AG04449 (cell line): Measurements from ENCODE around the gene MYO7A.

Source experiments
- CTCF ChIA-PET: fragments of 350-600 bp; formaldehyde crosslinking; extraction: SDS; loops from one replicate; lab custom pipeline; 2021; ENCODE audit warnings: antibody characterized with exemption; lab: Yijun Ruan, JAX
- POLR2A ChIA-PET: fragments of 400-600, 350-600 bp; formaldehyde crosslinking; extraction: SDS; loops from one replicate; lab custom pipeline; 2020; ENCODE audit warnings: antibody characterized with exemption, inconsistent platforms; lab: Yijun Ruan, JAX
- DNase-seq: peaks from one replicate; pipeline ENCODE4 v3.0.0-alpha.2; 2010; ENCODE audit warnings: low read depth, low spot score
- H3K4me3 ChIP-seq: 2 replicates; pipeline ENCODE4 v1.5.1; 2011; ENCODE audit warnings: low read depth, mild to moderate bottlenecking, control low read depth, low read length
- CTCF ChIP-seq: IDR thresholded peaks from one replicate; pipeline ENCODE4 v1.5.1; 2011; ENCODE audit warnings: mild to moderate bottlenecking, moderate library complexity, low read length, control low read depth, inconsistent platforms; ENCODE audit not compliant: insufficient read depth; ENCODE audit errors: missing control alignments

MYO7A gene

DNA sequence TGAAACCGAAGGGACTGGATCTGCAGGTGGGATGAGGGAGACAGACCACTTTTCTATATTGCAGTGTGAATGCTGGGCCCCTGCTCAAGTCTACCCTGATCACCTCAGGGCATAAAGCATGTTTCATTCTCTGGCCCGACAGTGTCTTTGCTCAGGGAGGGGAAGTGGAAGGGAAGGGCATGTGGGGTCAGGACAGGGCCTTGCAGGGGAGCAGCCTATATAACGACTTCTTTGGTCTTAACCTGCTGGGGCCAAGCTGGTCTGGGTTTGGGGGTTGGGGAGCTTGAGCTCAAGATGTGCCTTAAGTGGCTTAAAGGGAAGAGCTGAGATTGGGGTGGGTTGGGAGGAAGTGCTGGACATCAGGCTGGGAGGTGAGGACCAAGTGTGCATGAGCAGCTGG, 87.1 kb downstream of the MYO7A start:
- POLR2A ChIA-PET, result no interaction called here

DNA sequence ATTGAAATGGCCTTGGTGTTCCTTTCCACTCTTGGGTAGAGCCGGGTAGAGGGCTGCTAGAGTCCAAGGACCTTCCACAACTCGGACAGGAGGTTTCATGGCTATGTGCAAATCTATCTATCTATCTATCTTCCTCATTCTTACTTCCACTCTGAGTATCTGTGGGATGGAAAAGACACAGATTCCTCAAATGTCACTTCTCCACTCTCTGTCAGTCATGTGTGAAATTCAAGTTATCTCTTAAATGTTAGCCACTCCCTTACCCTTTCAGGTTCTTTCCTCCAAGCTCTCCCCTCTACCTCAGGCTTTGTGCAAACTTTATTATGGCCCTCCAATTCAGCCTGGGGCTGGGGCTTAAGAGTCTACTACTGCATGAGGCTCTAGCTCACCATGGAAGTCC, 89.1 kb downstream of the MYO7A start:
- TF ChIP-seq CTCF, result no peak
- ChIA-PET CTCF (no interaction called here), POLR2A (no interaction called here)
- H3K4me3 ChIP-seq, result no peak overlapping the region
- no peak for DNase-seq

More for the DNA sequence above, 87.1 kb downstream of the MYO7A start:
- no peak overlapping the region for H3K4me3 ChIP-seq
- CTCF ChIA-PET, result interaction anchor here (0.7 to 1.4 kb wide), 2 partner anchors 11 to 19 kb away, joined by 3 to 5 read pairs; no protein-coding TSS in a partner anchor
- TF ChIP-seq CTCF, result no peak
- no peak for DNase-seq

- POLR2A ChIA-PET, result no interaction called here
- TF ChIP-seq CTCF, result no peak
- CTCF ChIA-PET, result no interaction called here
- H3K4me3 ChIP-seq, result no peak overlapping the region
- no peak for DNase-seq
These were observed 95.8 kb downstream of the MYO7A start for GRCh38 chr11:77223797-77224196.

GRCh38 chr11:77230878-77231605, 103.0 kb downstream of the MYO7A start:
- DNase-seq, result no peak
- POLR2A ChIA-PET, result no interaction called here
- CTCF ChIA-PET, result interaction anchor here (1.2 to 1.6 kb wide), 2 partner anchors 103 to 317 kb away, joined by 3 to 6 read pairs; partner anchors contain the start of gene MYO7A
- TF ChIP-seq CTCF, result no peak
- no peak overlapping the region for H3K4me3 ChIP-seq

GRCh38 chr11:77231800-77232199, 103.8 kb downstream of the MYO7A start:
- ChIA-PET POLR2A (no interaction called here), CTCF (interaction anchor here (1.2 to 2.3 kb wide), 3 partner anchors 104 to 317 kb away, joined by 3 to 9 read pairs (median 6); partner anchors contain the start of gene MYO7A)
- H3K4me3 ChIP-seq, result no peak overlapping the region
- TF ChIP-seq CTCF, result no peak
- DNase-seq, result no peak

GRCh38 chr11:77232242-77232641, 104.2 kb downstream of the MYO7A start:
- H3K4me3 ChIP-seq, result no peak overlapping the region
- TF ChIP-seq CTCF, result no peak
- ChIA-PET POLR2A (no interaction called here), CTCF (interaction anchor here (1.6 to 2.3 kb wide), 2 partner anchors 104 to 316 kb away, joined by 6 to 9 read pairs; partner anchors contain the start of gene MYO7A)
- no peak for DNase-seq
